EL (cell line): ENCODE data around the gene AKAIN1.

Source experiments
- DNase-seq: peaks from one replicate; pipeline ENCODE4 v3.0.0-alpha.2; 2016

Gene AKAIN1

DNA sequence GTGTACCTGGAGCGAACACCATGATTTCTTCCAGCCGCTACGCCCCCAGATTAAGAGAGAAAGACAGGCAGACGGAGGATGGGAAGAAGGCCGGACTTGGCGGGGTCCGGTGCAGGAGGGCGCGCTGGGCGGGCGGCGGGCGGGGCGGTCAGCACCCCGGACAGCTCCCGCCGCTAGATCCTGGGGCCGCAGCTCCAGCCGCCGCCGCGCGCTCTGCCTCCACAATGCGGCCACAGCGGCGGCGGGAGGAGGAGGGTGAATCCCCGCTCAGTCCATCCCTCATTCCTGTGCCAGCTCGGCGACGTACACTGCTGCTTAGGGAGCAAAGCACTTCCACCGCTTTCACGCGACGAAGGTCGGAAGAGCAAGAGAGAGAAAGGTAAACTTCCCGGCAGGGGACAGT is at the start of gene AKAIN1:
Gene AKAIN1 (minus strand): TSS at position 226 of the 403 bp plus-strand sequence. CDS start 204 bp downstream, at position 22.
- DNase-seq = no peak

DNA sequence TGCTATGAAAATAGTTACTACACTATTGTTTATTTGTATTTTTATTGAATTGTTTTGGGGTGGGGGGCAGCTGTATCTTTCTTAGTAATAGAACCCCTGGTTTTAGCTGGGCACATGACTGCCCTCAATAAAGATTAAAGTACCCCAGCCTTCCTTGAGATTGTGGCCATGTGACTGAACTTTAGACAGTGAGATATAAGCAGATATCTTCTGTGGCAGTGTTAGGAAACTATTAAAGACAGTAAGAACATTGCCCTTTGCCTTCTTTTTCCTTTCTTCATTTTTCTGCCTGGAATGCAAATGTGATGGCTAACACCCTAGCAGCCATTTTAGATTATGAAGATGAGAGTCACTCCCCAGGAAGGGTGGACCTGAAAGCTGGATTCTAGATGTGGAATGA is 47.9 kb upstream of the AKAIN1 start:
- DNase-seq = no peak

GRCh38 chr18:5239447-5239846 is 42.4 kb upstream of the AKAIN1 start:
- DNase-seq = no peak

DNA sequence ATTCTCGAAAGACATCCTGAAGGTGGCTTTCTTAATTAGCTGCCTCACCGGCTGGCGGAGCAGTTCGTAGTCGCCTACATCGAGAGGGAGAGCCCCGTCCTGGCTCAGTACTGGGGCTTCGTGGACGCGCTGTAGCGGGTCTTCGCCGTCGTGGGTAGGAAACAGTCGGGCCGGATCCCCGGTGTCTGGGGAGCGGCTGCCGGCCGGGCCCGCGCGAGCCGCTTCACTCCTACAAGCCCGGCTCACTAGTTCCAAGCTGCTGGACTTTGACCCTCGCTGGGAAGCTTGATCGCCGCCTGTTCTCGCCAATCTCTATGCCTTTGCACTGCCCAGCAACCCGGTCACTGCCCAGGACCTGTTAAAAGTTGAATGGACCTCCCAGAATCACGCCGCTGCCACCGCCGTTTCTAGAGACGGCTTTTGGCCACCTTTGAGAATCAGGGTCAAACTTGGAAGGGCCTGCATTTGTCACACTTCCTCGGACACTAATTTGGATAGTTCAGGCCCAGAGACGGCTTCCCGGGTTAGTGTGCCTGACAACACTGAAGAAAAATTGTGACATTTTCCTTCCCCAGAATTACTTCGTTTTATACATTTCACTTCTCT is 41.4 kb upstream of the AKAIN1 start:
- DNase-seq = peak; percentile 44

- peak; percentile 88 for DNase-seq
Observed at GRCh38 chr18:5237723-5238370, 40.8 kb upstream of the AKAIN1 start.

DNA sequence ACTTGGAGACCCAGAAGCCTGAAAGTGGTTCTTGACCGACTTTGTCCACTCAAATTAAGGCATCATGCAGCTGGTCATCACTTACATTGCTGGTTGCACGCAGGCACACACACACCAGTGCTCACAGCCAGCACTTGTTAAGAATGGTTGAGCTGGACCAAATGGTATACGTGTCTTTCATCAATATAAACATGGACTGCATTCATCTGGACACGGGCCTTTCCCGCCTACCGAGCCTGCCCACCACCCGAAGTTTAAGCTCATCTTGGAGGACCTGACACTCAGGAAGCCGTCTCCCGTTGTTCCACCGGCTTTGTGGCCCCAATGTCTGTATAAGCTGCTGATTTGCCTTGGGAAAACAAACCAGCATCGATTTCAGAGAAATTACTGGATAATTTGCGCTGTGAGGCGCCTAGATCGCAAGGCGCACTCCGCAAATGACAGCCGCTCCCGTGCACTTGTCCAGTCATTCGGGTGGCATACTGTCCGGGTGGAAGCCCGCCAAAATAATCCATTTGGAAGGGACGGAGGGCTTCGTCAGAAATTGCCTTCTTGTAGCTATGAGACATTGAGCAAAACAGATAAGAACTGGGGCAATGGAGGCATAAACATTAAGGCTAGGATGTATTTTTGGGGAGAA is 40.1 kb upstream of the AKAIN1 start:
- DNase-seq = no peak

DNA sequence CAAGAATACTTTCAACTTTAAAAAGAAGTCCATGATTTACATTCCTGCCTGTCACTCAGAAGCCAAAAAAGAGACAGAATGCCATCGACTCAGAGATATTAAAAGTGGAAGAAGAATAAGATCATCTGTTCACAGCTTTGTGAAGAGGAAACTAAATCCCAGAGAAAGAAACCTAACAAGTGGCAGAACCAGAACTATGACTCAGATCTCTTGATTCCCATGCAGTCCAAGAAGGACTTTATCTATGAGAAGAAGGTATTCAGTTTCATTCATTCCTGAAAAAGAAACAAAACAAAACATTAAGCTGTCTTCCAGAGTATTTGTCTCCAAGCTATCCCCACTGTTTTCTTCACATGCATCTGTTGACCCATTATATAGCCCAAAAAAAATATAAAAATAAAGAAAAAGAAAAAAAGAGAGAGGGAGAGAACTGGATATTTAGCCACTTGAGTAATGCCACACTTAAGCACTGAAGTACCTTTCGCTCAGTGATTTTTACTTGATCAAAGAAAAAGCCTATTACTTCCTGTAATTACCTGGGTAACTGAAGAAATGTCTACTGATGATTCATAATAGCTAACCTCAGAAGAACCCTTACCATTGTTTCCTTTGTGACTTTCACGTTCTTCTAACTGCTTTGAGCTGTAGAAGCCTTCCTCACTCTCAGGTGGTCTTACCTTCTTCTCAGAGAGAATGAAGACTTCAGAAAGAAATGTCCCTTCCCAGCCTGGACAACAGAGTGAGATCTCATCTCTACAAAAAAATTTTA is 17.7 kb upstream of the AKAIN1 start:
- no peak for DNase-seq

DNA sequence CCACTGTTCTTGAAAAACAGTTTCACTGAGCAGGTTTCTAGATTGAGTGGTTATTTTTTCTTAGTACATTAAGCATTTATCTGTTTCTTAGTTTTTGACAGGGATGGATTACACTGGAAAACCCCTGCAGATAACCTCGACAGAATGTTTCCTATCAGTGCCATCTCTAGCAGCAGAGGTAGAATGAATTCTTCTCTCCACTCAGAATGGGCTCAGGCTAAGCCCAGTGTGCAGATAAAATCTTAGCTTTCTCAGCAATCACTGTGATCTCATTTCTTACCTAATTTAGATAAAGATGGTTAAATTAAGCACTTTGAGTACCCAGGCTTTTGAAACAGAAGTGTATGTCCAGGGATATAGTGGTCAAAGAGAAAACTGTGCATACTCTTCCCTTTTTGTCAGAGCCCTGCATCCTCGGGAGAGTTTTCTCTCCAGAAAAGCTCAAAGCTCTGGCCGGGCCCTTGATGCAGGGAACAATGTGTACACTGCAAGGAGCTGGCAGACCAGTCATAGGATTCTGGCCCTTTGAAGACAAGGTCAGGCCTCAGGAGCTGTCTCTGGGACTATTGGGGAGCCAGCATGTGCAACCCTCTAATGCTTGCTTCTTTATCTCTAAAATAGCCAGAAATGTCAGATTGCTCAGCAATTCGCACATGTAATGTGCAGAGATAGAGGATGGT is 10.6 kb upstream of the AKAIN1 start:
- DNase-seq = no peak

DNA sequence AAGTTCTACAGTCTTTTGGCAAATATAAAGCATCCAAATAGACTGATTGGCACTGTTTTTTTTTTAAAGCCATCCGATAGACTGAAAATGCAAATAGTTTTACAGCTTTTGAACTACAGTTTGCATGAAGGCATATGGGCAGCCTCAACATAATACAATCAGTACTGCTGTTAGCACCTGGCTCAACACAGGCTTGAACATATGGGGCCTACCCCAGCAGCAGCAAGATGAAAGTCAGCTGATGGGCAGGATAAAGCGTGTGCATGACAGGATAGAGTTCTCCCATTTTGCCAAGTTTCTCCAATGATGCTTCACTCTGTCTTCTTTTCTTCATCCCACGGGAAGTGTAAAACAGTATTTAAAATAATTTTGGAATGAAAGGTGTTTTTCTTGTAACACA is 1.3 kb upstream of the AKAIN1 start:
- no peak for DNase-seq

- DNase-seq = no peak
Observed at GRCh38 chr18:5197461-5197860, 404 bp upstream of the AKAIN1 start.

- no peak for DNase-seq
Observed at GRCh38 chr18:5196253-5197031, 615 bp downstream of the AKAIN1 start.

GRCh38 chr18:5195656-5196055 is 1.4 kb downstream of the AKAIN1 start:
- DNase-seq = no peak

- DNase-seq = no peak
Observed at GRCh38 chr18:5180254-5180653, 16.8 kb downstream of the AKAIN1 start.

DNA sequence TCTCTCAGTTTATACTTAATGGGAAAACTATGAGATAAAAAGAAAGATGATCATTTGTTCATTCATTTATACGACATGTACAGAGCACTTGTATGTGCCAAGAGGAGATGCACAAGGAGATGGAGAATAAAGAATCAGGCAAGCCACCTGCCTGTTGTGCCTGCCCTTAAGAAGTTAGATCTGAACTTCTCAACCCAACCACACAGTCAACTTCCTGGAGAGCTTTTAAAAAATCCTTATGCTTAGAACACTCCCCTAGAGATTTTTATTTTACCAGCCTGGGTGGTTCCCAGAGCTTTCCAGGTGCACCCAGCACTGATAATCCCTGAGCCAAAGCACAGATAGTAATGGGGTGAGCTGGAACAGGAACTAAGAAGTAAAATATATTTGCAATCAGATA is 18.5 kb downstream of the AKAIN1 start:
- no peak for DNase-seq

DNA sequence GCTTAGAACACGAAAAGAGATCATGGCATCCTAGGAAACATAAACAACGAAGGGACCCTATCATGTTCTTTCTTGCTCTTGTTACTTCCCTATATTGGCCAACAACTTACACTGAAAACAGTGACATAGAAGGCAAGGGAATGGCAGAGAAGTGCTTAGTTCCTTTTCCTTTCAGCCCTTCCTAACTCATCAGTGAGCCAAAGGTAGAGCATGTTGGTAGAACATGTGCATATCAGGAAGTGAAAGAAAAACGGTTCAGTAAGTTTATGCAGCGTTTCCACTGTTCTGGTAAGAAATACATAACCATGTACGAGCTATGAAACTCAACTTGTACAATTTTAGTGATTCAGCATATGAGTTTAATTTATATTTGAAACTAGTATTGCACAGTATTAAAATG is 21.7 kb downstream of the AKAIN1 start:
- DNase-seq = no peak

- DNase-seq = no peak
Observed at GRCh38 chr18:5173646-5174045, 23.4 kb downstream of the AKAIN1 start.

- no peak for DNase-seq
Observed at GRCh38 chr18:5173236-5173635, 23.8 kb downstream of the AKAIN1 start.

DNA sequence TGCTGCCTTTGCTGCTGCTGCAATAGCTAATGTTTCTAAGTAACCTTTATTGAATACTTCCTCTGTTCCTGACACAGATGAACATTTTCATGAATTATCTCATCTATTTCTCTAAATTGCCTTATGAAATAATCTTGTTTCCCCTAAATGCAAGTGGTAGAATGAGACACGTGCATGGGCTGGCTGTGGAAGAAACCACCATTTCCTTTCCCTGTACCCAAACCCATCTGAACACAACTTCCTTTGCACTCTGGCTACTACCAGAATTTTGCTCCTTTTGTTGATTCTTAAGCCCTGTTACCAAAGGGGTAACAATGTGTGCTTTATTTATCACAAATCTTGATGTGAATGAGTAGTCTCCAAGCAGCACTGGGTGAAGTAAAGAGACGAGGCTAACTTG is 29.2 kb downstream of the AKAIN1 start:
- no peak for DNase-seq

DNA sequence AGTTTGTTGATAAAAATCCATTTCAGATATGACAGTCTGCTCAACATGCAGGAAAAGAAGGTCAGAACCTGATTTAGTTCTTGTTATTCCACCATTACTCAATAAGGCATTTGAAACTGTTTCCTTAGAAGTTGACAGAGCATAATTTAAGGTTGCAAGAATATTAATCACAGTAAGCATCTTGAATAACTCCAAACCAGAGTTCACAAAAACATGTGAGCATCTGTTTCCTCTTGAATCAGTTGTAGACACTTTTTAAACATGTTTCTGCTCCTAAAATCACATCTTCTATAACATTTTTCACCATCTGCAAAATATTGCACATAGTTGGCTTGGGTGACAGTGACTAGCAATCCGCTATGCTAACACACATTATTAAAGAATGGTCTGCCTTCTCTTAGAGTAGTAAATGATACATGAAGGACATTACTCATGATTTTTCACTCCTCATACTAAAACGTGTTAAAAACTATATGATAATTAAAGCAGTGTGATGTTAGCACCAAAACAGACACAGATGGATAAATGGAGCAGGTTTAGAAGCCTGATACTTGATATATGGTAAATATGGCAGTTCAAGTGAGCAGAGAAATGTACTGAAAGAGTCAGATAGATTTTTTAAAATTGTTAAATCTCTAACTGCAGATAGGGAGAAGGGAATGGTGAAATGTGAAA is 30.3 kb downstream of the AKAIN1 start:
- no peak for DNase-seq

GRCh38 chr18:5164903-5165302 is 32.2 kb downstream of the AKAIN1 start:
- no peak for DNase-seq

- DNase-seq = no peak
Observed at GRCh38 chr18:5162111-5162510, 34.9 kb downstream of the AKAIN1 start.

DNA sequence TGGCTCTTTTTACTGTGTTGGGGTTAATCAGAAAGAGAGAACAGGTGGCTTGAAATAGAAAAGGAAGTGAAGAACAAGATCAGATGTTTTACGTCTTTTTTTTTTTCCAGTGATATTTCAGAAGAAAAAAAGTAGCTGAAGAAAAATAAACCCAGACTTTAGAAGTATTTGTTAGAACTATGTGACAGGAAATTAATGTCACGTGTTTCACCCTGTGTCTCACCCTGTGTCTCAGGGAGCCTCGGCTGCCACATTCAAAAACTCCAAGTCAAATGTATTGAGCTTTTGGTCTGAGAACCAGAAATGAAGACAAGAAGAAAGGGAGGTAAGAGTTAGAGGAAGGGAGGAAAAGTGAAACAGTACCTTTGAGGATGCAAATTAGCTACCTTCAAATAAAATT is 38.0 kb downstream of the AKAIN1 start:
- DNase-seq = no peak
